22Rv1 (cell line): ENCODE results near the gene KLRF2.

ENCODE experiments used
- CTCF ChIP-seq: fragments of 450-650 bp; IDR thresholded peaks from 2 replicates; pipeline ENCODE4 v1.5.1; 2017; ENCODE audit warnings: mild to moderate bottlenecking
- ZFX ChIP-seq: fragments of 450-650 bp; IDR thresholded peaks from 2 replicates; pipeline ENCODE4 v1.6.1; 2017; ENCODE audit warnings: antibody characterized with exemption, borderline replicate concordance

- TF ChIP-seq CTCF: no peak
- no peak for TF ChIP-seq ZFX
These were observed 17.9 kb downstream of the KLRF2 start for GRCh38 chr12:9899209-9899608.
